PC-3 (cell line): ENCODE results near the gene KCNJ5.

Experiments
- CTCF ChIP-seq: fragments of 300-600 bp; sonication (generic); conservative IDR thresholded peaks from 2 replicates; pipeline ENCODE4 v1.5.1; 2017; ENCODE audit warnings: antibody characterized with exemption, low read depth, mild to moderate bottlenecking, low read length
- EZH2 ChIP-seq: fragments of 300-600 bp; sonication (generic); IDR thresholded peaks from one replicate; pipeline ENCODE4 v1.6.1; 2017; ENCODE audit warnings: antibody characterized with exemption, mild to moderate bottlenecking, low read length; ENCODE audit not compliant: unreplicated experiment

- TF ChIP-seq CTCF (no peak), EZH2 (no peak)
Observed at GRCh38 chr11:128895526-128895925, 4.4 kb downstream of the KCNJ5 start.
